Liver (tissue), 3 donors: ENCODE results near the gene TBL1Y.

Source experiments
- GABPA ChIP-seq, 2 donors: IDR thresholded peaks in 1 of 2; conservative IDR thresholded peaks in 1 of 2; 2 replicates each; pipeline ENCODE4 v1.6.1; 2016; ENCODE audit warnings: antibody characterized with exemption in 2 of 2, mild to moderate bottlenecking in 1 of 2, moderate library complexity in 1 of 2
- RAD21 ChIP-seq, 2 donors: IDR thresholded peaks; 2 replicates each; pipeline ENCODE4 v1.6.1; 2016; ENCODE audit warnings: antibody characterized with exemption in 2 of 2, mild to moderate bottlenecking in 2 of 2
- SP1 ChIP-seq: IDR thresholded peaks from 2 replicates; pipeline ENCODE4 v1.6.1; 2018; ENCODE audit warnings: antibody characterized with exemption, mild to moderate bottlenecking
- TAF1 ChIP-seq: conservative IDR thresholded peaks from 2 replicates; pipeline ENCODE4 v1.6.1; 2016; ENCODE audit warnings: antibody characterized with exemption, mild to moderate bottlenecking
- TF ChIP-seq, protein P1 (sequence below): fragments of 150-350 bp; IDR thresholded peaks from 2 replicates; pipeline ENCODE4 v1.5.1; 2017; ENCODE audit warnings: improper control_type of control experiment, low read depth, low read length; ENCODE audit not compliant: missing input control
- TF ChIP-seq, protein P2 (sequence below): IDR thresholded peaks from 2 replicates; pipeline ENCODE4 v1.6.1; 2016; ENCODE audit warnings: antibody characterized with exemption
- donor health status: healthy.
- donor health status: healthy.

DNA sequence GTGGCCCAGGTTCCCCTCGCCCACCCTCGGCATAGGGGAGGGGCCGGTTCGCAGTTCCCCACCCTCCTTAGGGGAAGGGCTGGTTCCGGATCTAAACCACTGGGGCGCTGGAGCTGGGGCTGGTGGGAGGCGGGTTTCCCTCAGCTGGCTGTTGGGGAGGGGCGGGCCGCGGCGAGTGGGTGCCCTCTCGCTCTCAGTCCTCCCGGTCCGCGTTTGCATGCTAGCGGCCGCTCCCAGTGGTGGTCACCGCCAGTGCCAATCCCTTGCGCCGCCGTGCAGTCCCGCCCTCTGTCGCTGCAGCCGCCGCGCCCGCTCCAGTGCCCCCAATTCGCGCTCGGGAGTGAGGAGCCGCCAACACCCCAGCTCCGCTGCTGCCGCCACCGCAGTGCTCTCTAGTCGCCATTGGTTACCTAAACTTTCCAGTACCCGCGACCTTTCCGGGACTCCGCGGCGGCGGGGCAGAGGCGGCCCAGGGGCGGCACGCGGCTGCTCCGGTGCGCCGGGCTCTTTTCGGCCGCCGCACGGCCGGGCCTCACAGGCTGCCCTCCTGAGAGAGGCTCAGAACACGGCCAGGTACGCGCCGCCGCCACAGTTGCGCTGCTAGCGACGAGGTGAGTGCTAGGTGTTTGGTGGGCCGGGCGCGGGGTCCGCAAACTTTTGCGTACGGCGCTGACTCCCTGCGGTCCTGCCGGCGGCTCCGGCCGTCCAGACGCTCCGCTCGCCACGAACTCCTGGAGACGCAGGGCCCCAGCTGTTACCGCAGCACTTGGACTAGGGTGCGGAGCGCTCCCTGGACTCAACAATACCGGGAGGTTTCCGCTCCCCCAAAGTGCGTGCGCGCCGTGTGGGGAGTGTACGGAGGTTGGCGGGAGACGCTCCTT lies at the start of gene TBL1Y:
- TF ChIP-seq GABPA (IDR thresholded peaks at IDR 0.05 in 1 of 2, conservative IDR thresholded peaks at IDR 0.05 in 1 of 2) (no peak), TAF1 (no peak), RAD21 (IDR thresholded peaks at IDR 0.05) (no peak), SP1 (no peak)
- TF ChIP-seq, protein P1, sequence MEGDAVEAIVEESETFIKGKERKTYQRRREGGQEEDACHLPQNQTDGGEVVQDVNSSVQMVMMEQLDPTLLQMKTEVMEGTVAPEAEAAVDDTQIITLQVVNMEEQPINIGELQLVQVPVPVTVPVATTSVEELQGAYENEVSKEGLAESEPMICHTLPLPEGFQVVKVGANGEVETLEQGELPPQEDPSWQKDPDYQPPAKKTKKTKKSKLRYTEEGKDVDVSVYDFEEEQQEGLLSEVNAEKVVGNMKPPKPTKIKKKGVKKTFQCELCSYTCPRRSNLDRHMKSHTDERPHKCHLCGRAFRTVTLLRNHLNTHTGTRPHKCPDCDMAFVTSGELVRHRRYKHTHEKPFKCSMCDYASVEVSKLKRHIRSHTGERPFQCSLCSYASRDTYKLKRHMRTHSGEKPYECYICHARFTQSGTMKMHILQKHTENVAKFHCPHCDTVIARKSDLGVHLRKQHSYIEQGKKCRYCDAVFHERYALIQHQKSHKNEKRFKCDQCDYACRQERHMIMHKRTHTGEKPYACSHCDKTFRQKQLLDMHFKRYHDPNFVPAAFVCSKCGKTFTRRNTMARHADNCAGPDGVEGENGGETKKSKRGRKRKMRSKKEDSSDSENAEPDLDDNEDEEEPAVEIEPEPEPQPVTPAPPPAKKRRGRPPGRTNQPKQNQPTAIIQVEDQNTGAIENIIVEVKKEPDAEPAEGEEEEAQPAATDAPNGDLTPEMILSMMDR: no peak
- TF ChIP-seq, protein P2, sequence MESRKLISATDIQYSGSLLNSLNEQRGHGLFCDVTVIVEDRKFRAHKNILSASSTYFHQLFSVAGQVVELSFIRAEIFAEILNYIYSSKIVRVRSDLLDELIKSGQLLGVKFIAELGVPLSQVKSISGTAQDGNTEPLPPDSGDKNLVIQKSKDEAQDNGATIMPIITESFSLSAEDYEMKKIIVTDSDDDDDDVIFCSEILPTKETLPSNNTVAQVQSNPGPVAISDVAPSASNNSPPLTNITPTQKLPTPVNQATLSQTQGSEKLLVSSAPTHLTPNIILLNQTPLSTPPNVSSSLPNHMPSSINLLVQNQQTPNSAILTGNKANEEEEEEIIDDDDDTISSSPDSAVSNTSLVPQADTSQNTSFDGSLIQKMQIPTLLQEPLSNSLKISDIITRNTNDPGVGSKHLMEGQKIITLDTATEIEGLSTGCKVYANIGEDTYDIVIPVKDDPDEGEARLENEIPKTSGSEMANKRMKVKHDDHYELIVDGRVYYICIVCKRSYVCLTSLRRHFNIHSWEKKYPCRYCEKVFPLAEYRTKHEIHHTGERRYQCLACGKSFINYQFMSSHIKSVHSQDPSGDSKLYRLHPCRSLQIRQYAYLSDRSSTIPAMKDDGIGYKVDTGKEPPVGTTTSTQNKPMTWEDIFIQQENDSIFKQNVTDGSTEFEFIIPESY: no peak
